ENCODE data around the gene KLK4.
"Not testable (repeated sequence)": the region's sequence is repeated elsewhere in the genome, so short reads cannot be mapped to it uniquely, and the experiment has no call there.

The KLK4 gene

DNA sequence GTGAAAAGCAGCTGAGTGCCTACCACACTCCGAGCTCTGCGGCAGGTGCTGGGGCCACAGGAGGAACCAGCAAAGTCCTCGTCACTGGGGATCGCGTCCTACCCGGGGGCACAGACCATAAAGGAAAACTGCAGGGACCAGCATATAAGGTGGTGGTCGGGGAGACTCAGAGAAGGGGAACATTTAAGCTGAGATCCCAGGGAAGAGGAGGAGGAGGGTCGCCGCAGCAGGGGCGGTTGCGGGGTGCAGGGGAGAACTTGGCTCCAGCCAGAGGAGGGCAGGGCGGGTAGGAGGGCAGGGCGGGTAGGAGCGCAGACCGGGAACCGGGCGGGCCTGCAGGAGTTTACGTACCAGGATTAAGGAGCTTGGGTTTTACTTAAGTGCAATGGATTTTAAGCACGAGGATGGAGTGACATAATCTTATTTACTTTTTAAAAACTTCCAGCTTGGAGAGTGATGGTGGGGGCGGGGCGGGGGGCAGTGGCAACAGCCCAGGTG lies 956 bp upstream of the KLK4 start:
- Histone ChIP-seq H3K9me3 (ENCODE audit: insufficient read depth, low read depth, low read length) (peaks cover 3% of the 10 kb centered on the region; the same call in 1 of the 2 replicates), H3K4me1 (ENCODE audit: insufficient read depth, low read length) (no peaks in the 10 kb centered on the region), H3K9ac (ENCODE audit: low read depth, low read length) (no peak overlapping the region), H3K27ac (ENCODE audit: low read length) (no peak overlapping the region), H3K4me3 (ENCODE audit: low read length) (no peak overlapping the region), H3K27me3 (ENCODE audit: insufficient read depth, low read length) (peaks cover 65% of the 10 kb centered on the region), H3K36me3 (ENCODE audit: insufficient read depth, low read depth, low read length) (no peaks in the 10 kb centered on the region)

DNA sequence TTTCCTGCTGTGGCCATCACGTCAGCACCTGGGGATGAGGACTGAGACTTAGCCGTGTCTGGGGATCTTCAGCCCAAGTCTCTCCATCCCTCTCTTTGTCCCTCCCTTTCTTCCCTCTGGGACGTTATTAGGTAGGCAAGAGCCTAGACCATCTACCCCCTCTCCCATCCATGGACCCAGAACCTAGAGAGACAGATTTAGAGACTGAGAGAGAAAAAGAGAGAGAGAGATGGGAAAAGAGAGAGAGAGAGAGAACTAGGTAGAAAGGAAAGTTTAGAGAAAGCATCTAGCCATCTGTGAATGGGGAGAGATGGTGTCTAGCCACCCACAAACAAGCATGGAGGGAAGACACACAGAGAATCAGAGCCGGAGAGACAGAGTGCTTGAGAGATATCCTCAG lies 473 bp downstream of the KLK4 start:
- Histone ChIP-seq H3K27me3 (ENCODE audit: insufficient read depth, low read length) (peaks cover 65% of the 10 kb centered on the region), H3K27ac (ENCODE audit: low read length) (no peak overlapping the region), H3K4me3 (ENCODE audit: low read length) (no peak overlapping the region), H3K9me3 (ENCODE audit: insufficient read depth, low read depth, low read length) (peaks cover 3% of the 10 kb centered on the region; the same call in 1 of the 2 replicates), H3K9ac (ENCODE audit: low read depth, low read length) (no peak overlapping the region), H3K4me1 (ENCODE audit: insufficient read depth, low read length) (no peaks in the 10 kb centered on the region), H3K36me3 (ENCODE audit: insufficient read depth, low read depth, low read length) (no peaks in the 10 kb centered on the region)

DNA sequence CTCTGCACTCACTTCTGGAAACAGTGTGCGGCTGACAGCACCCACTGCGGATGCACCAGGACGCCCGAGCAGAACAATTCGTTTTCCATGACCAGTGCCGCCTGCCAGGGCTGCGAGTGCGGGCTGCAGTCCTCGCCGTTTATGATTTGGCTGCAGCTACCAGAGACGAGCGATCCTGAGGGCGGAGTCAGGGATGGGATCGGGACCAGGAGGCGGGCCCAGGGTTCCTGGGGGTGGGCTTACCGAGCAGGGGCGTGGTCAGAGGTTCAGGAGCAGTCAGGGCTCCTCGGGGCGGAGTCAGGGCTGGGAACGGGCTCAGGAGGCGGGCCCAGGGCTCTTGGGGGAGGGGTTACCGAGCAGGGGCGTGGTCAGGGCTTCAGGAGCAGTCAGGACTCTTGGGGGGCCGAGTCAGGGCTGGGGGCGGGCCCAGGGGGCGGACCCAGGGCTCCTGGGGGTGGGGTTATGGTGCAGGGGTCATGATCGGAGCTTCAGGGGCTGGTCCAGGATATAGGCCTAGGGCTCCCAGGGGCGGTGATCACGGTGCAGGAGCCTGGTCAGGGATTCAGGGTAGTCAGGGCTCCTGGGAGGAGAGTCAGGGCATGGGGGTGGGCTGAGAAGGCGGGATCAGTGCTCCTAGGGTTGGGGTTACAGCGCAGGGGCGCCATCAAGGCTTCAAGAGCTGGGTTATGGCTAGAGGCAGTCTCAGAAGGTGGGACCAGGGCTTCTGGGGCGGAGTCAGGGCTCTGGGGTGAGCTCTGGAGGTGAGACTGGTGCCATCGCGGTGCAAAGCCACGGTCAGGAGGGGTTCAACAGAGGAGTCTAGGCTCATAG lies 1.7 kb downstream of the KLK4 start:
- Histone ChIP-seq H3K27me3 (ENCODE audit: insufficient read depth, low read length) (peaks cover 61% of the 10 kb centered on the region), H3K9me3 (ENCODE audit: insufficient read depth, low read depth, low read length) (peaks cover 3% of the 10 kb centered on the region; the same call in 1 of the 2 replicates), H3K27ac (ENCODE audit: low read length) (no peak overlapping the region), H3K4me3 (ENCODE audit: low read length) (peak overlapping the region; percentile 69), H3K4me1 (ENCODE audit: insufficient read depth, low read length) (no peaks in the 10 kb centered on the region), H3K9ac (ENCODE audit: low read depth, low read length) (peak overlapping the region; percentile 54; the same call in 1 of the 2 replicates), H3K36me3 (ENCODE audit: insufficient read depth, low read depth, low read length) (no peaks in the 10 kb centered on the region)

DNA sequence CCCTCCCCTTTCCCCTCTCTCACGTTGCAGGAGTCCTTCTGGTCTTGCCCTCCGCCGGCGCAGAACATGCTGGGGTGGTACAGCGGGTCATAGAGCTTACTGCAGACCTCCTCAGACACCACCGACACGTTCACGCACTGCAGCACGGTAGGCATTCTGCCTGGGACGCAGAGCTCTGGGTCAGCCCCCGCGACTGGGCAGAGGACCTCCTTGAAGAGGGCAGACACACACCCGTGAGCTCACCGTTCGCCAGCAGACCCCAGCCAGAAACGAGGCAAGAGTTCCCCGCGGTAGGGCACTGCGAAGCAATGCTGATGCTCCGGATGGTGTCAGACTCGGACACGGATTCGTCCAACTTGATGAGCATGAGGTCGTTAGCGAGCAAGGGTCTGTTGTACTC lies 2.9 kb downstream of the KLK4 start:
- H3K9ac ChIP-seq (ENCODE audit: low read depth, low read length) = no peak overlapping the region
- H3K36me3 ChIP-seq (ENCODE audit: insufficient read depth, low read depth, low read length) = no peaks in the 10 kb centered on the region
- no peak overlapping the region for H3K27ac ChIP-seq (ENCODE audit: low read length)
- H3K27me3 ChIP-seq (ENCODE audit: insufficient read depth, low read length) = peaks cover 50% of the 10 kb centered on the region
- no peaks in the 10 kb centered on the region for H3K4me1 ChIP-seq (ENCODE audit: insufficient read depth, low read length)
- H3K4me3 ChIP-seq (ENCODE audit: low read length) = no peak overlapping the region
- peaks cover 3% of the 10 kb centered on the region; the same call in 1 of the 2 replicates for H3K9me3 ChIP-seq (ENCODE audit: insufficient read depth, low read depth, low read length)

DNA sequence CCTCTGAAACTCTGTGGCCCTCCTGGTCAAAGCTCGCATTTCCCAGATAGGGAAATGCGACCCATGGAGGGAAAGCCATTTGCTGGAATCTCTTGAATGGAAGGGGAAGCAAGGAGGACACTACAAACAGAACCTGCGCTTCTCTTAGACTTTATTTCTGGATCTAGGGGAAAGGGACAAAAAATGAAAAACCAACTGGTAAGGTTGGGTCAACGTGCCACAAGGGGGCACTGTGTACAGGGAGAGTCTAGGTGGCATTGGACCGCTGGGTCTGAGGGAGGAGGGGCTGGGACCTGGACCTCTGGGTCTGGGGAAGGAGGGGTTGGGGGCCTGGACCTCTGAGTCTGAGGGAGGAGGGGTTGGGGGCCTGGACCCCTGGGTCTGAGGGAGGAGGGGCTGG lies 5.0 kb downstream of the KLK4 start:
- peaks cover 29% of the 10 kb centered on the region for H3K27me3 ChIP-seq (ENCODE audit: insufficient read depth, low read length)
- no peak overlapping the region for H3K4me3 ChIP-seq (ENCODE audit: low read length)

DNA sequence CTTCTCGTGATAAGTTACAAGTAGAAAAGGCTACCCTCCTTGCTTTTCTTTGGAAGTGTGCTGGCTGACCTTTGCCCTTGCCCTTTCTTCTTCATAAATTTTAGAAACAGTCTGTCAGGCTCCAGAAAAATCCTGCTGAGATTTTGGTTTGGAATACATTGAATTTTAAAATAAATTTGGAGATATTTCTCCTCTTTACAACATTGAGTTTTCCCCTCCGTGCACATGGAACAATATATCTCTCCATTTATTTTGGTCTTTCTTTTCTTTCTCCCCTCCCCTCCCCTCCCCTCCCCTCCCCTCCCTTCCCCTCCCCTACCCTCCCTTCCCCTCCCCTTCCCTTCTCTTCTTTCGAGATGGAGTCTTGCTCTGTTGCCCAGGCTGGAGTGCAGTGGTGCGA lies 8.6 kb downstream of the KLK4 start:
- H3K27ac ChIP-seq (ENCODE audit: low read length) = no peak overlapping the region
- no peaks in the 10 kb centered on the region for H3K36me3 ChIP-seq (ENCODE audit: insufficient read depth, low read depth, low read length)
- H3K9ac ChIP-seq (ENCODE audit: low read depth, low read length) = no peak overlapping the region
- no peaks in the 10 kb centered on the region for H3K4me1 ChIP-seq (ENCODE audit: insufficient read depth, low read length)
- no peak overlapping the region for H3K4me3 ChIP-seq (ENCODE audit: low read length)
- peaks cover 18% of the 10 kb centered on the region for H3K9me3 ChIP-seq (ENCODE audit: insufficient read depth, low read depth, low read length)
- H3K27me3 ChIP-seq (ENCODE audit: insufficient read depth, low read length) = 0 out of 2 replicates have a peak, but pooled peaks cover under 1% of the 10 kb centered on the region

More for the DNA sequence above, 5.0 kb downstream of the KLK4 start:
- Histone ChIP-seq H3K9me3 (ENCODE audit: insufficient read depth, low read depth, low read length) (peaks cover 8% of the 10 kb centered on the region), H3K36me3 (ENCODE audit: insufficient read depth, low read depth, low read length) (no peaks in the 10 kb centered on the region), H3K4me1 (ENCODE audit: insufficient read depth, low read length) (no peaks in the 10 kb centered on the region), H3K27ac (ENCODE audit: low read length) (no peak overlapping the region), H3K9ac (ENCODE audit: low read depth, low read length) (no peak overlapping the region)

DNA sequence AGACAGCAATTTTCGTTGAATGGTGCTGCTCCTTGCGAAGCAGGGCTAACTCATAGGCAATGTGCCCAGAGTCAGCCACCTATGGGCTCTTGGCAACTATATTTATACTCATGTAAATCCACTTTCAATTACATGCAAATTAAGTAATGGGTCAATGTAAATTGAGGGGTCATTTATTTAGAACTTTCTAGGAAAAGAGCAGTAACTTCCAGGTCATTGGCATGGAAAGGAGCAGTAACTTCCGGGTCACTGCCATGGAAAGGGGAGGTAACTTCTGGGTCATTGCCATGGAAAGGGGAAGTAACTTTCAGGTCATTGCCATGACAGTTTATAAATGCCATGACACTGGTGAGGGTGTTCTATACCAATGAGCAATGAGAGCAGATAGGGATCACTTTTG lies 11.6 kb downstream of the KLK4 start:
- no peaks in the 10 kb centered on the region for H3K4me1 ChIP-seq (ENCODE audit: insufficient read depth, low read length)
- H3K36me3 ChIP-seq (ENCODE audit: insufficient read depth, low read depth, low read length) = no peaks in the 10 kb centered on the region
- H3K9me3 ChIP-seq (ENCODE audit: insufficient read depth, low read depth, low read length) = peaks cover 34% of the 10 kb centered on the region
- no peak overlapping the region for H3K9ac ChIP-seq (ENCODE audit: low read depth, low read length)
- H3K27ac ChIP-seq (ENCODE audit: low read length) = no peak overlapping the region
- no peak overlapping the region for H3K4me3 ChIP-seq (ENCODE audit: low read length)
- H3K27me3 ChIP-seq (ENCODE audit: insufficient read depth, low read length) = no peaks in the 10 kb centered on the region

DNA sequence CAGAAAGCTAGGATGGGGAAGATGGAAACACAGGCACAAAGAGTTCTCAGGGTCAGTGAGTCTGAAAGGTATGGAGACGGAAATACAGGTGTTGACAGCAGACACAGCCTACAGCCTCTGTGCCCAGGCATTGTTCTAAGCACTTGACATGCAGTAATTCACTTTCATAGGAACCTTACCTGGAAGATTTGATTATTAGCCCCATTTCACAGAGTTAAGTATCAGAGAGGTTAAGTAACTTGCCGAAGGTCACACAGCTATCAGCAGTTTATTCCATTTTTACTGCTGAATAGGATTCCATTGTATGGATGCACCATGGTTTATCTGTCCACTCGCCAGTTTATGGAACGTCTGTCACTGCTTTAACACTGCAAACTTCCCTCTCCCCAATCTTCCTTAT lies 13.2 kb downstream of the KLK4 start:
- H3K27ac ChIP-seq (ENCODE audit: low read length) = no peak overlapping the region
- no peak overlapping the region for H3K9ac ChIP-seq (ENCODE audit: low read depth, low read length)
- H3K36me3 ChIP-seq (ENCODE audit: insufficient read depth, low read depth, low read length) = no peaks in the 10 kb centered on the region
- H3K27me3 ChIP-seq (ENCODE audit: insufficient read depth, low read length) = no peaks in the 10 kb centered on the region
- no peak overlapping the region for H3K4me3 ChIP-seq (ENCODE audit: low read length)
- H3K9me3 ChIP-seq (ENCODE audit: insufficient read depth, low read depth, low read length) = peaks cover 45% of the 10 kb centered on the region
- H3K4me1 ChIP-seq (ENCODE audit: insufficient read depth, low read length) = no peaks in the 10 kb centered on the region

DNA sequence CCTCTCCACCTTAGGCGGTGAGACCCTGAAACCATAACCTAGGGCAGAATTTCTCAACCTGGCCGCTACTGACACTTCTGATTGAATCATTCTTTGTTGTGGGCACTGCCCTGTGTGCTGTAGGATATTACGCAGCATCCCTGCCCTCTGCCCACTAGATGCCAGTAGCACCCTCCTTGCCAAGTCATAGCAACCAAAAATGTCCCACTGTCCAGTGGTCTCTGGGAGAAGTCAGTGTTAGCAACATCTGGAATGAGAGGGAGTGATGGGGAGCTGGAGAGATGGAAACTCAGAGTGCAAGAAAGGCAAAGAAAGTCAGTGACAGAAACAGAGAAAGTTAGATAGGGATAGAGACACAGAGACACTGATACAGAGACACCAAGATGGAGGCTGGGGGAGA lies 13.6 kb downstream of the KLK4 start:
- H3K27ac ChIP-seq (ENCODE audit: low read length) = no peak overlapping the region
- no peak overlapping the region for H3K9ac ChIP-seq (ENCODE audit: low read depth, low read length)
- no peaks in the 10 kb centered on the region for H3K27me3 ChIP-seq (ENCODE audit: insufficient read depth, low read length)

DNA sequence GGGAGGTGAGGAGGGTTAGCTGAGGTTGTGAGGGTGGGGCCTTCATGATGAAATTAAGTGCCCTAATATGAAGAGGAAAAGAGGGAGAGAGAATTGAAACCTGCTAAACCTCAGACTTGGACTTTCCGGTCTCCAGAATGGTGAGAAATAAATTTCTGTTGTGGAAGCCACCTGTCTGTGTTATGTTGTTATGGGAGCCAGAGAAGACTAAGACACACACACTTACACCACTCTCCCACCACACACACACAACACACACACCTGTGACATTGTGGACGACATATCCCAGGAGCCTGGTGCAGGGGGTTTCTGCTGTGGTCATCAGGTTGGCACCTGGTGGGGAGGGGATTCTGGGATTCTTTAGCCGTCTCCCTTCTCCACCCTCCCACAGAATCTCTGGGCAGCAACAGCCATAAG lies 14.0 kb downstream of the KLK4 start:
- no peak overlapping the region for H3K27ac ChIP-seq (ENCODE audit: low read length)
- H3K9me3 ChIP-seq (ENCODE audit: insufficient read depth, low read depth, low read length) = peaks cover 54% of the 10 kb centered on the region
- H3K4me1 ChIP-seq (ENCODE audit: insufficient read depth, low read length) = no peaks in the 10 kb centered on the region
- no peaks in the 10 kb centered on the region for H3K36me3 ChIP-seq (ENCODE audit: insufficient read depth, low read depth, low read length)
- no peaks in the 10 kb centered on the region for H3K27me3 ChIP-seq (ENCODE audit: insufficient read depth, low read length)
- no peak overlapping the region for H3K4me3 ChIP-seq (ENCODE audit: low read length)
- no peak overlapping the region for H3K9ac ChIP-seq (ENCODE audit: low read depth, low read length)

More for the DNA sequence above, 13.6 kb downstream of the KLK4 start:
- Histone ChIP-seq H3K9me3 (ENCODE audit: insufficient read depth, low read depth, low read length) (peaks cover 50% of the 10 kb centered on the region), H3K36me3 (ENCODE audit: insufficient read depth, low read depth, low read length) (no peaks in the 10 kb centered on the region), H3K4me3 (ENCODE audit: low read length) (no peak overlapping the region), H3K4me1 (ENCODE audit: insufficient read depth, low read length) (no peaks in the 10 kb centered on the region)

DNA sequence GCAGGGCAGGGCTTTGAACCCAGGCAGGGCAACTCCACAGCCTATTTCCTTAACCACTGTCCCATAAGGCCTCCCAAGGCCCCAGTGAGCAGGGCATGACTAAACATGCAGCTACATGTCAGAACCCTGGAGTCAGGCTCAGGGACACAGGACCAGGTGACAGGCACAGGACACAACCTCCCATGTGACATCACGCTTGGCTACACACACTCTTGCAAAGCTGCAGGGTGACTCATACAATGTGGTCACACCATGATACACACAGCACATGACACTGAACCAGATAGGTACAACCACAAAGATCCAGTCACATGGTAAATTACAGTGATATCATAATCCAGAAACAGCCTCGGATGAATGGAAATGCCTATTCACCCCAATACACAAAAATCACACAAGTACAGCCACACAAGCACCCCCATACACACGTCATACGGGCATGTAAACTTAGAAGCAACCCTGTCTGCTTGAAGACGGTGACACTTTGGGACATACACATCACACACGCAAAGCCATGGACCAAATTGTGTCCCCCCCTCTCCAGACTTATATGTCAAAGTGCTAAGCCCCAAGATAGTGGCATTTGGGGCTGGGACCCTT lies 14.5 kb downstream of the KLK4 start:
- no peak overlapping the region for H3K9ac ChIP-seq (ENCODE audit: low read depth, low read length)
- H3K4me3 ChIP-seq (ENCODE audit: low read length) = no peak overlapping the region
- H3K36me3 ChIP-seq (ENCODE audit: insufficient read depth, low read depth, low read length) = no peaks in the 10 kb centered on the region
- no peaks in the 10 kb centered on the region for H3K4me1 ChIP-seq (ENCODE audit: insufficient read depth, low read length)
- peaks cover 59% of the 10 kb centered on the region for H3K9me3 ChIP-seq (ENCODE audit: insufficient read depth, low read depth, low read length)
- no peak overlapping the region for H3K27ac ChIP-seq (ENCODE audit: low read length)
- H3K27me3 ChIP-seq (ENCODE audit: insufficient read depth, low read length) = no peaks in the 10 kb centered on the region

DNA sequence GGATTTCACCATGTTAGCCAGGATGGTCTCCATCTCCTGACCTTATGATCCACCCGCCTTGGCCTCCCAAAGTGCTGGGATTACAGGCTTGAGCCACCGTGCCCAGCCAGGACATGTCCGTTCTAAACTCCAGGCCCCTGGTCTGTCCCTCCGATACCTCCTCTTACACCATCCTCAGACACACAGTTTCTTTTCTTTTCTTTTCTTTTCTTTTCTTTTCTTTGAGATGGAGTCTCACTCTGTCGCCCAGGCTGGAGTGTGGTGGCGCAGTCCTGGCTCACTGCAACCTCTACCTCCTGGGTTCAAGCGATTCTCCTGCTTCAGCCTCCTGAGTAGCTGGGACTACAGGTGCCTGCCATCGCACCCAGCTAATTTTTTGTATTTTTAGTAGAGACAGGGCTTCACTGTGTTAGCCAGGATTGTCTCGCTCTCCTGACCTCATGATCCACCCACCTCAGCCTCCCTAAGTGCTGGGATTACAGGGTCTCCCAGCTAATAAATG lies 15.1 kb downstream of the KLK4 start:
- H3K4me1 ChIP-seq (ENCODE audit: insufficient read depth, low read length); H3K4me3 ChIP-seq (ENCODE audit: low read length); H3K27me3 ChIP-seq (ENCODE audit: insufficient read depth, low read length): not testable (repeated sequence)

More for the DNA sequence above, 15.1 kb downstream of the KLK4 start:
- peaks cover 58% of the 10 kb centered on the region for H3K9me3 ChIP-seq (ENCODE audit: insufficient read depth, low read depth, low read length)
- H3K36me3 ChIP-seq (ENCODE audit: insufficient read depth, low read depth, low read length); H3K27ac ChIP-seq (ENCODE audit: low read length); H3K9ac ChIP-seq (ENCODE audit: low read depth, low read length): not testable (repeated sequence)

Data from iPS-20b (cell line).